Hepatocyte (in vitro differentiated cells): Measurements from ENCODE around the gene FARP1. TPM values are rescaled to one million over a fixed set of nuclear protein-coding genes. Genes with fewer than 3 reads are reported as not detected.

Experiments used
- DNase-seq: peaks from one replicate; pipeline ENCODE4 v3.0.0-alpha.2; 2016; ENCODE audit warnings: low spot score
- H2AFZ ChIP-seq: fragments of 200-600 bp; sonication (generic); 2 replicates; pipeline ENCODE4 v1.6.0; 2016; ENCODE audit warnings: antibody characterized with exemption, mild to moderate bottlenecking
- H3K27ac ChIP-seq: fragments of 200-600 bp; sonication (generic); 2 replicates; pipeline ENCODE4 v1.5.1; 2016; ENCODE audit warnings: mild to moderate bottlenecking
- H3K27me3 ChIP-seq: fragments of 200-600 bp; sonication (generic); 2 replicates; pipeline ENCODE4 v1.6.1; 2016
- H3K36me3 ChIP-seq: fragments of 200-600 bp; sonication (generic); replicated peaks from 2 replicates; pipeline ENCODE4 v1.5.1; 2016; ENCODE audit warnings: low read depth; ENCODE audit not compliant: insufficient read depth
- H3K4me1 ChIP-seq: fragments of 200-600 bp; sonication (generic); 2 replicates; pipeline ENCODE4 v1.5.1; 2016; ENCODE audit warnings: mild to moderate bottlenecking, moderate library complexity; ENCODE audit not compliant: insufficient read depth
- H3K4me2 ChIP-seq: fragments of 200-600 bp; sonication (generic); 2 replicates; pipeline ENCODE4 v1.6.0; 2016
- H3K4me3 ChIP-seq: fragments of 200-600 bp; sonication (generic); 2 replicates; pipeline ENCODE4 v1.5.1; 2016; ENCODE audit warnings: mild to moderate bottlenecking
- H3K79me2 ChIP-seq: fragments of 200-600 bp; sonication (generic); 2 replicates; pipeline ENCODE4 v1.6.0; 2017; ENCODE audit warnings: mild to moderate bottlenecking
- H3K9me2 ChIP-seq: fragments of 200-600 bp; sonication (generic); replicated peaks from 2 replicates; pipeline ENCODE4 v1.6.0; 2017; ENCODE audit warnings: mild to moderate bottlenecking; ENCODE audit not compliant: insufficient read depth
- H3K9me3 ChIP-seq: fragments of 200-600 bp; sonication (generic); 2 replicates; pipeline ENCODE4 v1.5.1; 2016; ENCODE audit warnings: low read depth, mild to moderate bottlenecking
- H4K20me1 ChIP-seq: fragments of 200-600 bp; sonication (generic); 2 replicates; pipeline ENCODE4 v1.6.0; 2016; ENCODE audit warnings: mild to moderate bottlenecking; ENCODE audit not compliant: insufficient read depth, poor library complexity, severe bottlenecking
- CTCF ChIP-seq: fragments of 200-600 bp; sonication (generic); IDR thresholded peaks from 2 replicates; pipeline ENCODE4 v1.5.1; 2016; ENCODE audit warnings: antibody characterized with exemption, mild to moderate bottlenecking; ENCODE audit not compliant: poor library complexity
- EZH2 ChIP-seq: fragments of 200-600 bp; sonication (generic); IDR thresholded peaks from 2 replicates; pipeline ENCODE4 v1.6.1; 2016; ENCODE audit warnings: antibody characterized with exemption, mild to moderate bottlenecking, borderline replicate concordance
- EZH2phosphoT487 ChIP-seq: fragments of 200-600 bp; sonication (generic); IDR thresholded peaks from one replicate; pipeline ENCODE4 v1.6.1; 2018; ENCODE audit warnings: antibody characterized with exemption, mild to moderate bottlenecking, low read depth, moderate library complexity; ENCODE audit not compliant: unreplicated experiment, severe bottlenecking
- WGBS: methylation state at CpG from one replicate; pipeline ENCODE4 v1.1.6; 2016; ENCODE audit warnings: low lambda C conversion rate; ENCODE audit errors: missing lambda C conversion rate; 5-methylcytosine and 5-hydroxymethylcytosine counted together
- polyA plus RNA-seq: library from polyadenylated mRNA; unstranded; fragments of >200 nt; fragmentation: Nextera tagmentation; extraction: Ambion mirVana; gene quantifications from 2 replicates; pipeline ENCODE4 v1.2.1, GENCODE V29; 2016
- total RNA-seq: library from RNA; depleted of rRNA; stranded (reverse); fragments of >200 nt; gene quantifications from 2 replicates; pipeline ENCODE4 v1.2.3, GENCODE V29; 2014

The FARP1 gene
- total and polyA plus RNA-seq, 2 experiments from 2014 or later: 35.5 to 68.7 TPM

DNA sequence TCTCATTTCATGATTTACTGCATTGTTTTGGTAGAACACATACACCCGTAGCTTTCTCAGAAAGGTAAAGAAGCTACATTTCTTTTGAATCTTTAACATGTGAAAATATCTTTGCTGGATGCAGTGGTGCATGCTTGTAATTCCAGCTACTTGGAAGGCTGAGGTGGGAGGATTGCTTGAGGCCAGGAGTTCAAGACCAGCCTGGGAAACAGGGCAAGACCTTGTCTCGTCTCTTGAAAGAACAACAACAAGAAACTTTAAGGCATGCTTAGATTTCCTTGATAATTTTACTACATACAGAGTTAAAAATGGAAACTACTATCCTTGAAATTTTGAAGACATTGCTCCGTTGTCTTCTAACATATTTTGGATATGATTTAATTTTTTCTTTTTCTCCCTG is 26.4 kb downstream of the FARP1 start:
- no peaks in the 10 kb centered on the region for H3K27me3 ChIP-seq
- WGBS: 88% methylated on average over 3 of the region's 3 CpGs
- peaks cover 84% of the 10 kb centered on the region for H3K79me2 ChIP-seq
- DNase-seq: no peak
- no peak overlapping the region for H3K4me2 ChIP-seq
- no peaks in the 10 kb centered on the region for H3K9me3 ChIP-seq
- H3K4me3 ChIP-seq: no peak overlapping the region
- H3K27ac ChIP-seq: no peak overlapping the region
- H3K9me2 ChIP-seq: no peaks in the 10 kb centered on the region
- H3K36me3 ChIP-seq: no peaks in the 10 kb centered on the region
- H2AFZ ChIP-seq: no peak overlapping the region
- TF ChIP-seq CTCF (no peak), EZH2phosphoT487 (no peak), EZH2 (no peak)
- peaks cover 12% of the 10 kb centered on the region for H4K20me1 ChIP-seq
- peaks cover 34% of the 10 kb centered on the region for H3K4me1 ChIP-seq

GRCh38 chr13:98171900-98172589 is 29.2 kb downstream of the FARP1 start:
- Histone ChIP-seq H3K79me2 (peaks cover 85% of the 10 kb centered on the region), H3K4me2 (peak overlapping the region; percentile 69), H3K4me3 (no peak overlapping the region), H3K27me3 (no peaks in the 10 kb centered on the region), H2AFZ (peak overlapping the region; percentile 29), H3K36me3 (no peaks in the 10 kb centered on the region), H4K20me1 (peaks cover 5% of the 10 kb centered on the region), H3K9me3 (no peaks in the 10 kb centered on the region), H3K9me2 (no peaks in the 10 kb centered on the region), H3K27ac (peak overlapping the region; percentile 71), H3K4me1 (peaks cover 42% of the 10 kb centered on the region)
- DNase-seq: no peak
- 20% methylated on average over 14 of the region's 14 CpGs for WGBS
- TF ChIP-seq EZH2: no peak
- no peak for TF ChIP-seq EZH2phosphoT487
- TF ChIP-seq CTCF: no peak

DNA sequence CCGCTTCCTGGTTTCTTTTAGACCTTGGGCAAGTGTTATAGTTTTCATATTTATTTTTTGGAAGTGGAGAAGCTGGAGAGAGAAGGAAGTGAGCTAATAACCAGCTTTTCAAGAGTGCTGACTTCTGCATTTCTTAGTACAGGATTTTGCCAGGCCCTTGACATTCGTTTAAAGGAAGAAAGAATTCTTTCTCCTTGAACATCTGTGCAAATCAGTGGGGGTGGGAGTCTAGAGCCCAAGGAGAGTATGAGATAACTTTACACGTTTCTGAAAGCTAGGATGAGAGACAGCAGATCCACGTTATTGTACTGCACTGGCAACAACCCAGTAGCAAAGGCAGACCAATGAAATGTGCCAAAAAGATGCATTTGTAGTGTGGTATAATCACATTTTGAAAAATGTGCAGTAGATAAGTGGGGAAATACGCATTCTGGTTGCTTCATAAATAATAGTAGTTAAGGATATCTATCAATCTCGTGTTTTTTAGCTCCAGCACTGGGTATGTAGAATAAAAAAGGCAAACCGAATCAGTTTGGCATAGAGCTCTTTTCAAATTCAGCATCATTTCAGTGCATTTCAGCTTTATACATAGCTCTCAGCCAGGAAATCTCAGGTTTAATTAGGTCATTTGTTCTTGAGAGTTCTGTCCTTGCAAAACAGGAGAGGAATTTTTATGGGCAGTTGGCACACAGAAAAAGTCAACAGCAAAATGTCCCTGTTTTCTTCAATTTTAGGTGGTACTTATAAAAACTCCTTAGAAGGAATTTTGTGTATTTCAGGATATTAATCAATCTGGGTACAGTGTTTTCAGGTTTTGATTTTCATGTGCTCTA is 29.9 kb downstream of the FARP1 start:
- TF ChIP-seq EZH2phosphoT487: no peak
- Histone ChIP-seq H2AFZ (no peak overlapping the region), H3K9me3 (no peaks in the 10 kb centered on the region), H3K4me2 (peak overlapping the region; percentile 69), H3K4me3 (no peak overlapping the region), H3K4me1 (peaks cover 42% of the 10 kb centered on the region), H3K36me3 (no peaks in the 10 kb centered on the region), H3K9me2 (no peaks in the 10 kb centered on the region), H4K20me1 (peaks cover 5% of the 10 kb centered on the region), H3K27ac (peak overlapping the region; percentile 71), H3K27me3 (no peaks in the 10 kb centered on the region), H3K79me2 (peaks cover 85% of the 10 kb centered on the region)
- DNase-seq: peak; percentile 17
- 41% methylated on average over 7 of the region's 7 CpGs for WGBS
